BE2C (cell line): Measurements from ENCODE around the gene CCDC34. TPM values are rescaled to one million over a fixed set of nuclear protein-coding genes. Genes with fewer than 3 reads are reported as not detected.
A peak's percentile ranks its signal among the peaks of the same experiment; 100 is the strongest.

Source experiments
- DNase-seq: peaks from one replicate; pipeline ENCODE4 v3.0.0-alpha.2; 2020
- H3K27me3 ChIP-seq: fragments of 250-450 bp; sonication (Bioruptor Pico); 2 replicates; pipeline ENCODE4 v1.5.1; 2020; ENCODE audit warnings: mild to moderate bottlenecking
- H3K36me3 ChIP-seq: fragments of 250-450 bp; sonication (Bioruptor Pico); 2 replicates; pipeline ENCODE4 v1.5.1; 2020; ENCODE audit warnings: mild to moderate bottlenecking
- H3K4me1 ChIP-seq: fragments of 250-450 bp; sonication (Bioruptor Pico); 2 replicates; pipeline ENCODE4 v1.5.1; 2020
- H3K4me3 ChIP-seq: 2 replicates; pipeline ENCODE4 v1.5.1; 2011; ENCODE audit warnings: low read depth, low read length
- H3K9me3 ChIP-seq: fragments of 250-450 bp; sonication (Bioruptor Pico); 2 replicates; pipeline ENCODE4 v1.5.1; 2020
- CTCF ChIP-seq: IDR thresholded peaks from 2 replicates; pipeline ENCODE4 v1.5.1; 2012; ENCODE audit warnings: mild to moderate bottlenecking, low read depth, low read length
- polyA plus RNA-seq: library from polyadenylated mRNA; unstranded; fragments of >200 nt; gene quantifications from one replicate; pipeline ENCODE4 v1.2.1, GENCODE V29; 2012; ENCODE audit warnings: low read depth, missing spikeins; ENCODE audit not compliant: insufficient read length, insufficient read depth

The CCDC34 gene
- 3.2 TPM for polyA plus RNA-seq

GRCh38 chr11:27362749-27363575 lies at the start of gene CCDC34:
Gene CCDC34, minus strand, starts transcription at chr11:27363215. Its CDS starts 21 bp downstream, at chr11:27363194.
- Histone ChIP-seq H3K4me1 (no peaks in the 10 kb centered on the region; the same call in 1 of the 2 replicates), H3K36me3 (no peaks in the 10 kb centered on the region), H3K9me3 (no peaks in the 10 kb centered on the region), H3K27me3 (no peaks in the 10 kb centered on the region), H3K4me3 (peak within 1 kb of the TSS; percentile 74)
- no peak for TF ChIP-seq CTCF
- peak; percentile 90 for DNase-seq

- no peak for TF ChIP-seq CTCF
- no peaks in the 10 kb centered on the region for H3K27me3 ChIP-seq
- H3K4me3 ChIP-seq = no peak overlapping the region
- H3K9me3 ChIP-seq = no peaks in the 10 kb centered on the region
- DNase-seq = no peak
- H3K36me3 ChIP-seq = no peaks in the 10 kb centered on the region
- H3K4me1 ChIP-seq = no peaks in the 10 kb centered on the region
These were observed 49.2 kb upstream of the CCDC34 start for GRCh38 chr11:27412192-27412691.

- no peak for TF ChIP-seq CTCF
- DNase-seq = no peak
- Histone ChIP-seq H3K9me3 (no peaks in the 10 kb centered on the region), H3K36me3 (no peaks in the 10 kb centered on the region), H3K27me3 (no peaks in the 10 kb centered on the region), H3K4me3 (no peak overlapping the region), H3K4me1 (no peaks in the 10 kb centered on the region)
These were observed 48.3 kb upstream of the CCDC34 start for GRCh38 chr11:27411328-27411727.

GRCh38 chr11:27410272-27410671 lies 47.3 kb upstream of the CCDC34 start:
- Histone ChIP-seq H3K4me1 (no peaks in the 10 kb centered on the region), H3K4me3 (no peak overlapping the region), H3K9me3 (no peaks in the 10 kb centered on the region), H3K36me3 (no peaks in the 10 kb centered on the region), H3K27me3 (no peaks in the 10 kb centered on the region)
- no peak for DNase-seq
- no peak for TF ChIP-seq CTCF

GRCh38 chr11:27409742-27410141 lies 46.7 kb upstream of the CCDC34 start:
- Histone ChIP-seq H3K4me1 (no peaks in the 10 kb centered on the region), H3K27me3 (no peaks in the 10 kb centered on the region), H3K9me3 (no peaks in the 10 kb centered on the region), H3K4me3 (no peak overlapping the region), H3K36me3 (no peaks in the 10 kb centered on the region)
- no peak for DNase-seq
- no peak for TF ChIP-seq CTCF

GRCh38 chr11:27409049-27409448 lies 46.0 kb upstream of the CCDC34 start:
- no peaks in the 10 kb centered on the region for H3K36me3 ChIP-seq
- no peaks in the 10 kb centered on the region for H3K27me3 ChIP-seq
- no peaks in the 10 kb centered on the region for H3K4me1 ChIP-seq
- no peak overlapping the region for H3K4me3 ChIP-seq
- H3K9me3 ChIP-seq = no peaks in the 10 kb centered on the region
- TF ChIP-seq CTCF = no peak
- no peak for DNase-seq
